Activated naive CD8-positive, alpha-beta T cell treated with anti-CD3 and anti-CD28 coated beads, Interleukin-2, amount 50 U/mL, for 16 hours (primary cell): ENCODE measurements around the gene KRTAP5-2.
"Not testable (repeated sequence)": the region's sequence is repeated elsewhere in the genome, so short reads cannot be mapped to it uniquely, and the experiment has no call there.

Experiments
- DNase-seq: peaks from one replicate; pipeline ENCODE4 v3.0.0-alpha.2; 2020; ENCODE audit warnings: low read depth, low spot score

The KRTAP5-2 gene, protein sequence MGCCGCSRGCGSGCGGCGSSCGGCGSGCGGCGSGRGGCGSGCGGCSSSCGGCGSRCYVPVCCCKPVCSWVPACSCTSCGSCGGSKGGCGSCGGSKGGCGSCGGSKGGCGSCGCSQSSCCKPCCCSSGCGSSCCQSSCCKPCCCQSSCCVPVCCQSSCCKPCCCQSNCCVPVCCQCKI

DNA sequence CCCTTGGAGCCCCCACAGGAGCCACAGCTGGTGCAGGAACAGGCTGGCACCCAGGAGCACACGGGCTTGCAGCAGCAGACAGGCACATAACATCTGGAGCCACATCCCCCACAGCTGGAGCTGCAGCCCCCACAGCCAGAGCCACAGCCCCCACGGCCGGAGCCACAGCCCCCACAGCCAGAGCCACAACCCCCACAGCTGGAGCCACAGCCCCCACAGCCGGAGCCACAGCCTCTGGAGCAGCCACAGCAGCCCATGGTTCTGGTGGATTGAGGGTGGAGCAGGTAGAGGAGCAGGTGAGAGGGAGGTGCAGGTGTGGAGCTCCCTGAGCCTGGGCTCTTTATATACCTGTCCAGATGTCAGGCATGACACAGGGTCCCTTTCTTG is at the start of gene KRTAP5-2:
Gene KRTAP5-2 (minus strand): TSS at position 301 of the 387 bp plus-strand sequence. CDS start 44 bp downstream, at position 257.
- DNase-seq, result no peak

DNA sequence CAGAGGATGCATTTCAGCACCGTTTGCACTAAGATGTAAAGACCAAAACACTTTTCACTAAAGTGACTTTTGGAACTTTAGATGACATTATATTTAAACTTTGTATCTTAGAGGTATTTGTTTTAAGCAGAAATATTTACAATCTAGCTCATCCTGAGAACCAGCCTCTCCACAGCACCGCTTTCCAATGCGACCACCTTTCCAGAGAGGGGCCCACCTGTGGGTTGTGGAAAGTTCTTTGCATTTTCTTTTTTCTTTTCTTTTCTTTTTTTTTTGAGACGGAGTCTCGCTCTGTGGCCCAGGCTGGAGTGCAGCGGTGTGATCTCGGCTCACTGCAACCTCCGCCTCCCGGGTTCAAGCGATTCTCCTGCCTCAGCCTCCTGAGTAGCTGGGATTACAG is 48.4 kb upstream of the KRTAP5-2 start:
- DNase-seq, result not testable (repeated sequence)

DNA sequence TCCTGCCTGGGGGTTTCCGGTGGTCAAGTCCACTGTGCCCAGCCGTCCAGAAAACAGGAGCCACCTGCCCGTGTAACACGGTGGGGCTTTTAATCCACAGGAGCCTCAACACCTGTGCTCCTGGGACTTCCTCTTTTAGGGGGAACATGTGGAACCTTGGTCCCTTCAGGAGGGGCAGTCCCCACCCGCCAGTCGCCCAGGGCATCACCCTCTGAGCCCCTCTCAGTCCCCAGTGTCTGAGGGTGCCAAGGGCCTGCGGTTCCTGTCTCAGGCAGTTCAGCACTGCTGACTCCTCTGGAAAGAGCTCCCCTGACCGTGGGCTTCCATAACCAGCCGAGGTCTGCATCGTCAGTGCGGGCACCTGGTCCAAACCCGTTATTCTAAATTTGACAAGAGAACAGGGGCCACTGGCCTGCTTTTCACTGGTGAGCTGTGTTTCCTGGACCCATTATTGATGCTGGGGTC is 47.3 kb upstream of the KRTAP5-2 start:
- DNase-seq, result no peak

DNA sequence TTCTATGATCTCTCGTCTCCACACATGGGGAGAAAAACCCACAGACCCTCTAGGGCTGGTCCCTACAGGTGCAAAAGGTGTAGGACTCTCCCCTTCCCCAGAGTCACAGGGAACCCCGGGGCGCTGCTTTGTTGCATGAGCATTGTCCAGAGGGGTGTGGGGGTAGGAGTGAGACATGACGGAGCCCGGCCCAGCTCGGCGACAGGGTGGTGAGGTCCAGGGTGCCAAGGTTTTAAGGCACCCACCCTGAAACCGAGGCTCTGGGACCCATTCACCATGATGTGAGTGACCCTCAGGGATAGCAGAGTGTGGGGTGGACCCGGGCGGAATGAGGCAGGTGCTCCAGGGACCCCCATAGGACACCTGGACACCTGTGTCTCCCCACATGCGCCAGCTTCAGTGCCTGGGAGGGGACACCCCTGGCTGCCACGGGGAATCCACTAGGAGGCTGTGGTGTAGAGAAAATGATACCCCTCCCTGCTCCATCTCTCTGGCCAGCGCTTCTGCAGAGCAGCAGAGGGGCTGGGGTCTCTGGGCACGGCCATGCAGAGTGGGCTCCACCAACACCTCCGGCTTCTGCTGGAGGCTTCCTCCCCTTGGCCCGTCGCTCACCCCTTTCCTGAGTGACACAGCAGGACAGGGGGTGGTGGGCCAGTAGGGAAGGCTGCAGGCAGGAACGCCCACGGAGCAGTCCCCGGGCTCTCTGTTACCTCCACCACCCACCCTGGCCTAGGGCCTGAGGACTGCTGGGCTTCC is 46.7 kb upstream of the KRTAP5-2 start:
- DNase-seq, result no peak

DNA sequence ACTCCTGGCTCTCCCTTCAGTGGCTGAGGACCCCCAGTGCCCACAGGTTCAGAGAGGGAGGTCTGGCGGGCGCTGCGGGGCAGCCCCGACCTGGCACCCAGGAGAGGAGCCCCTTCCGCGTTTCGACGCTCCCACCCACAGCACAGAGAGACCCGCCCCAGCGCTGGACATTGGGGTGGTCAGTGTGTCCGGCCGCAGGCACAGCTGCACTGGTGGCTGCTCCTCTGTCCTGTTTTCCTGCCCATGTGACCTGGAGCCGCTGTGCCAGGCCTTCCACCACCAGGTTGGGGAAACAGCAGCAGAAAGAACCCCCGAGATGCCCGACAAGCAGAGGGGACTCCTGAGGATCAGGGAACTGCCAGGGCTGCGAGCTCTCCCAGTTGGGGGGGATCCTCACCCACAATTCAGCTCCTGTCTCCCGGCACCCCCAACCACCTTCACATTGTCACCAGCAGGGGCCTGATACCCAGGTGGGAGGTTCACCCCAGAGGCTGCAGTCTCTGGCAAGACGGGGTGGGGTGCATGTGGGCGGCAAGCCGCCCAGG is 45.1 kb upstream of the KRTAP5-2 start:
- no peak for DNase-seq

DNA sequence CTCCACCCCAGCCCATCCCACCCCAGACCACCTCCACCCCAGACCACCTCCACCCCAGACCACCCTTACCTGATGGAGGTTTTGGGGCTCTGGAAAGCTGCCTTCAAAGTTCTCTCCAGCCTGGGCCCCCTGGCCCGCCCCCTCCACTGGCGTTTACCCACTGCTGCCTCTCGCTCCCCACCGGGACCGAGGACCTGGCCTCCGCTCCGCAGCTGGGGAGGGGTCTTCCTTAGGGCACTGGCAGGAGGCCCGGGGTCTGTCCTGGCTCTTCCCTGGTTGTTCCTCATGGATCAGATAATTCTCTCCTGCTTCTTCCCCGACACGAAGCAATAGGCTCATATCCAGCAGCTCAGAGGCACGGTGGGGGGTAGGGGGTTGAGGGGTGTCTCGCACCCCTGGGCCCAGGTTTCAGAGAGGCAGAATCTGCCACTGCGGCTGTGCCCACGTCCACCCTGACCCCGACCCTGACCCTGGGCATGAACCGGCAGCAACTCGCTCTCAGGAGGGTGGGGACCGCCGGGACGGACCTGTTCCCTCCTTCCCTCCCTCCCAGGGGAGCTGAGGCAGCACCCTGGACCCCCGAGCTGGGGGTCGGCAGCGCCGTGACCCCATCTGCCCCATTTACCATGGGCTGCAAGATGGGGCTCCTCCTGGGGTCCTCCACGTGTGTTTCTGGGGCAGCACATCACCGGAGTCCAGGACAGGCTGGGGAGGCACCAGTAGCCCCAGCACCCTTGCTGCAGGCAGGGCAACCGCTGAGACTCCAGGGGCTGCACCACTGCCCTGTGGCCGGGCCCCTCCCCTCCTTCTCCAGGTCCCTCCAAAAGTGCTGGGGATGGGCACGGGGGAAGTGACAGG is 44.4 kb upstream of the KRTAP5-2 start:
- no peak for DNase-seq

DNA sequence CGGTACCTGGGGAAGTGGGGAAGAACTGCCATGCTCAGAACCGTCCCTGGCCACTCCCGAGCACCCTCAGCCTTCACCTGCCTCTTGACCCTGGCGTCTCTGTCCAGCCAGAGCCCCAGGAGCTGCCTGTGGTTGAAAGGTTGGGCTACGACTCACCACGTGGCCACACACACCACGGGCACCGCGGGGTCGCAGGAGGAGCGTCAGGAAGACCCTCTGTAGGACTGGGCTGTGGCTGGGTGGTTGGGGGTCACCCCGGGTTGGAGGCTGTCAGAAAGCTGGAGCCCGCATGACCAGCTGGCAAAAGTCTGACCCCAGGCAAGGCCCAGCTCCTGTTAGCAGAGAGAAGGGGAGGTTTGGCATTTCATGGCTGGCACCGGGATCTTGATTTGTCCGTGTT is 43.0 kb upstream of the KRTAP5-2 start:
- no peak for DNase-seq

DNA sequence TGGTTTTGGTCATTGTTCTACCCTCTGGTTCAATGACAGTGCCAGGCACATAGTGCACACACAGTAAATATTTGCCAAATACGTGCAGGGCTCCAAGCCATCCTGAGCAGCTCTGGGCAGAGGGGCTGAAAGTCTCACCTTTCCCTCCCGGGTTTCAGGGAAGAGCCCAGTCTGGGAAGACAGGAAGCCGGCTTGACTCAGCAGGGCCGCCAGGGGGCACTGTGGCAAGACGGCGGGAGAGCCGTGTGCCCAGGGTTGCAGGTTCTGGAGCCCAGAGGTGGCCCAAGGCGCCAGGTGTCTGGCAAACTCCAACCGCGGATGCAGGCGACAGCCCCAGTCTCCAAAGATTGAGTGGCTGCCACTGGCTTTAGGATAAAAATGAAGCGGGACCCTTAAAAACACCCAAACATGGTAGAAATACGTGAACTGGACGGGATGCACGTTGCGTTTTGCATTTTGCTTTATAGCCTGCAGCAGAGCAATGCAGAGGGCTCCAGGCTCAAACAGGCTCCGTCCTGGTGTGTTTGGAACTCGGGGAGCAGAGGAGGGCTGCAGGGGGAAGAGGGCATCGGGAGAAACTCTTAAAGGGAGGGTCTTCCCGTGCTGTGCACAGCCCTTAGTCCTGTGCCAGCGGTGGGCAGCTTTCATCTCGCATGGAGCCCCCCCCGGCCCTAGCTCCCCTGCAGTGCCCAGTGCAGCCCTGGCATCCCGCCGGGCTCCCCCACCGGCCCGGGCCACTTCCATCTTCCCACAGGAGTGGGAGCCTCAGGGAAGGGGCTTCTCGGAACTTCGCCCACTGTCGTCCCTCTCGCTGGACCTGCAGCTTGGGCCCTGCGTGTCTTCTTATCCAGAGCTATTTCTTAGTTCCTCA is 42.2 kb upstream of the KRTAP5-2 start:
- DNase-seq, result no peak

DNA sequence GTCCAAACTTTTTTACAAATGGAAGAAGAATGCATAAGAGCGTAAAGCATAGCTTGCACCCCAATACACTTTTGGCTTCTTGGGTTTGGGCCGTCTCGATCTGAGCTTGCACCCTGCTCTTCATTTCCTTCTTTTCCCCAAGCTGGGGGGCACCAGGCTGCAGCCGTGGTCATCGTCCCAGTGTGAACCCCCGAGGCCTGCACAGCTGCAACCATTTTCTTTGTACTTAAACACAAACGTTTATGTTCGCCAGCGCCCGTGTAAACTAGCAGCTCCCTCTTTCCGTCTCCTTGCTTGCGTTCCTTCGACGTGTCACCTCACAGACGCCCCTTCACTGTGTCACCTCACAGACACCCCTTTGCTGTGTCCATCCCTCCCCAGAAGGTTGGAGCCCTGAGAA is 41.6 kb upstream of the KRTAP5-2 start:
- no peak for DNase-seq

DNA sequence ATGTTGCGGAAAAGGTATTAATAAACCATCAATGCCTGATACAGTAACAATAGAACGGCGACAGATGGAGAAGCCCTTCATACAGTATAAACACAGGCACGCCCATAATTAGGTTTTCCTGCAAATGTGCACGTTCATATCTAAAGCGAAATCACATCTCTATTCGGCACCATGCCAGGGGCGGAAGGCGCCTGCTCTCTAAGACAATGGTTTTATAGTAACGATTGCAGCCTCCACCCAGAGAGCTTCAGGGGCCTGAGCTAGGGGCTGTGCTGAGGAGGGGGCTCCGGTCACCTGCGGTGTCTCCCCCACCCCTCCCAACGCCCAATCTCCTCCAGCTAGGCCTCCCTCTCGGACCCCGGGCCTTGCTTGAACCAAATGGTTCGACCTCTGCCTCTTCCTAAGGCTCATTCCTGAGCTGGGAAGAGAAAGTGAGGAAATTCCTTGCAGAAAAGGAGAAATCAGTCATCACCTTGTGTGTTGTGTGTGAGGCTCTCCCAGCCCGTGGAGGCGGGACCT is 41.1 kb upstream of the KRTAP5-2 start:
- no peak for DNase-seq

DNA sequence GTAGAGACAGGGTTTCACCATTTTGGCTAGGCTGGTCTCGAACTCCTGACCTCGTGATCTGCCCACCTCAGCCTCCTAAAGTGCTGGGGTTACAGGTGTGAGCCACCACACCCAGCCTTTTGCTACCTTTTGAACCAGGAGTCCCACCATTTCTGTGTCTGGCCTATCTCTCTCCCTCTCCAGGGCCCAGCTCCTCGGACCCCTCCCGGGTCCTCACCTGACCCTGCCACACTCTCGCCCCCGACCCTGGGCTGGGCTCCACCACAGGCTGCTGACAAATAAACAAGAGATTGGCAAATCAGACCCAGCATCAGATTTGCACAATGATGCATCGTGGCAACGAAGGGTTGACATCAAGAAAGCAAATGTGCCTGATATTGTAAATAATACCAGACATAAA is 40.2 kb upstream of the KRTAP5-2 start:
- no peak for DNase-seq

DNA sequence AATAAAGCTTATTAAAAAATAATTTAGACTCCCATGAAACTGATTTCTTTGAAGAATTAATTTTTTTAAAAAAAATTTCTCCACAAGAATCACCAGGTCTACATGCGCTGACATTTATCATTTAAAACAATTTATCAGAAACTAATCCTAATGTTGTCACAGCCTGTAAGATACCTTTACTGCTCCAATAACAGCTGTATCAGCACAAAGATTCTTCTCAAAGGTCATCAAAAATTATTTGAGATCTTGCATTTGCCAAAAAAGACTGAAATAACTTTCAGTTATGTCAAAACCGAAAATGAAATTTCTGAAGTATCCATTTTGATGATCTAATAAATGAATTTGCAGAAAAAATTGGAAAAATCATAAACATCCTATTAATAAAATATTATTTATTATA is 39.5 kb upstream of the KRTAP5-2 start:
- DNase-seq, result no peak

DNA sequence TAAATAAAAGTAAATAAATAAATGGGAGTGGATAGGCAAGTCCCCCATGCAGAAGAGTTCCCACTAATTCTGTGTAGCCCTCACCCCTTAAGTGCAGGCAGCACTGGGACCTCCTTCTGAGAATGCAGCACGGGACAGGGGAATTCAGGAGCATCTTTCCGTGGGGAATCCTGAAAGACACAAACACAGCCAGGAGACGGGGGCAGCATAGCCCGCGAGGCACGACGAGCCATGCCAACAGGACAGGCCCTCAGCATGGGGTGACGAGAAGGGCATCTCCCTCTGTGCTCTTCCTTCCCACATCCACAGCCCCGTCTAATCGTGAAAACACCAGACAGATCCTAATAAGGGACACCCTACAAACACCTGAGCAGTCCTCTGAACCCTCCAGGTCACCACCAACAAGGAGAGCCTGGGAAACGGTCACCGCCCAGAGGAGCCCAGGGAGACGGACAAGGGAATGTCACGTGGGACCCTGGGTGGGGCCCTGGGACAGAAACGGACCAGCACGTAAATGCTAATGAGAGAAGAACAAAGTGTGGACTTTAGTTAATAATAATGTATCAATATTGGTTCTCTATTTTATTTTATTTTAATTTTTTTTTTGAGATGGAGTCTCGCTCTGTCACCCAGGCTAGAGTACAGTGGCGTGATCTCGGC is 38.3 kb upstream of the KRTAP5-2 start:
- DNase-seq, result no peak

DNA sequence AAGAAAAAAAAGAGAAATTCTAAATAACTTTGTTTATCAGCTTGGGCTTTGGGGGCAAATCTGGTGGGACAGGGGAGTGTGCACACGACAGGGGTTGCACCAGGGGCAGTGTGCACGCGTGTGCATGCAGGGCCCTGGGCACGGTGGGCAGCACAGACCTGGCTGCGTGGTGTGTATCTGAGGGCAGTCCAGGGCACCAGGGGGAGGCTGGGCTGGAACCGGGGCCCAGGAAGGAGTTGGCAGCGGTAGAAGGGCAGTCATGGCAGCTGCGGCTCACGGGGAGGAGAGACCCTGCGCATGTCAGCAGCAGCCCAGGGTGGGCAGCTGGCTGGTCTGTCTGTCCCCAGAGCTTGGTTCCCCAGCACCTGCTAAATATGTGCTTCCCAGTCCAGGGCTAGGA is 35.8 kb upstream of the KRTAP5-2 start:
- DNase-seq, result no peak

DNA sequence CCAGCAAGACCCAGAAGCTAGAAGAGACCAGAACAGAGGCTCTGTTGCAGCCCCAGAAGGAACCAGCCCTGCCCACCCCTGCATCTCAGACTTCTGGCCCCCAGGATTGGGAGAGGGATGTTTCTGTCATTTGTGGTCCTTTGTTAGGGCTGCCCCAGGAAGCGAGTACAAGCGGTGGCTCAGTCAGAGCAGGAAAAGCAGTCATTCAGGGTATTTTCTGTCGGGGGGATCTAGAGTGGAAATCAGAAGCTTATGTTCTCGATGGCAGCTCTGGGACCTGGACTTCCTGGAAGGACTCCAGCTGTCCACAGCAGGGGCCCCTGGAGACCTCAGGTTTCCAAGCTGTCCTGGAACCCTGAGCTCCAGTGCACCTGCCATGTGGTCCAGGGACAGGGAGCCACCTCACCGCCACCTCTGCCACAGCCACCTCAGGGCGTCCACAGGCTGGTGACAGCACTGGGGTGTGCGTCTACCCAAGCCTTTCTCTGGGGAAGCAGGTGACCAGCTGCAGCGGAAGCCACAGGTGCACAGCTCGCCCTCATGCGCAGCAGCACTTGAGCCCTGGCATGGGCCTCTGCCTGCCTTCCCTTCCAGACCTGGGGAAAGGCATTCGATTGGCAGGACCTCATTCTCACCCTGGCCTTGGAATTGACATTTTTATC is 34.1 kb upstream of the KRTAP5-2 start:
- DNase-seq, result no peak

DNA sequence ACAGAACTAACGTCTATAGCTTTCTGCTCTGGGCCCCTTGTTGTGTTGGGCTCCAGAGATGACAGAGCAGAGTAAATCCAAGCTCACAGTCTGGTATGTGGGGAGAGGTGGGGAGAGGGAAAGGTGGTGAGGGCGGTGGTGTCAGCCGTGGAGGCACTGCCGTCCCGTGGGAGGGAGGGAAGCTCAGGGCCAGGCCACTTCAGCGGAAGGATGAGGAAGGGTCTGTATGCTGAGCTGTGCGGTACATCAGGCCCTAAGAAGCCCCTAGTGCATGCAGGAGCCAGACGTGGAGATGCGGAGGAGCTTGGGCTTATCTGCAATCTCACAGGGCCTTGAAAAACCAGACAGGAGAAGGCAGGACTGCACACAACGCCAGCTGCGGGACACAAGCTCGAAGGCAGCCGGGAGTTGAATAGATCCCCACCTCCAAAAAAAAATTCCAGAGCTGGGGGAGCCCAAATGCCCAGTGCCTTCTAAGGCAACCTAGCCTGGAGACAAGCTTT is 33.0 kb upstream of the KRTAP5-2 start:
- DNase-seq, result no peak

DNA sequence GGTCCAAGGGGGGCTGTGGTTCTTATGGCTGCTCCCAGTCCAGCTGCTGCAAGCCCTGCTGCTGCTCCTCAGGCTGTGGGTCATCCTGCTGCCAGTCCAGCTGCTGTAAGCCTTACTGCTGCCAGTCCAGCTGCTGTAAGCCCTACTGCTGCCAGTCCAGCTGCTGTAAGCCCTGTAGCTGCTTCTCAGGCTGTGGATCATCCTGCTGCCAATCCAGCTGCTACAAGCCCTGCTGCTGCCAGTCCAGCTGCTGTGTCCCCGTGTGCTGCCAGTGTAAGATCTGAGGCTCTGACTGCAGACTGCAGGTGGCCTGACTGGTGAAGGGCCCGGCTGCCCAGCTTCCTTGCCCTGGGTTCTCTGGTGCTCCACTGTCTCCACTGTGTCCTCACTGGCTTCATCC is 32.2 kb upstream of the KRTAP5-2 start:
- no peak for DNase-seq

DNA sequence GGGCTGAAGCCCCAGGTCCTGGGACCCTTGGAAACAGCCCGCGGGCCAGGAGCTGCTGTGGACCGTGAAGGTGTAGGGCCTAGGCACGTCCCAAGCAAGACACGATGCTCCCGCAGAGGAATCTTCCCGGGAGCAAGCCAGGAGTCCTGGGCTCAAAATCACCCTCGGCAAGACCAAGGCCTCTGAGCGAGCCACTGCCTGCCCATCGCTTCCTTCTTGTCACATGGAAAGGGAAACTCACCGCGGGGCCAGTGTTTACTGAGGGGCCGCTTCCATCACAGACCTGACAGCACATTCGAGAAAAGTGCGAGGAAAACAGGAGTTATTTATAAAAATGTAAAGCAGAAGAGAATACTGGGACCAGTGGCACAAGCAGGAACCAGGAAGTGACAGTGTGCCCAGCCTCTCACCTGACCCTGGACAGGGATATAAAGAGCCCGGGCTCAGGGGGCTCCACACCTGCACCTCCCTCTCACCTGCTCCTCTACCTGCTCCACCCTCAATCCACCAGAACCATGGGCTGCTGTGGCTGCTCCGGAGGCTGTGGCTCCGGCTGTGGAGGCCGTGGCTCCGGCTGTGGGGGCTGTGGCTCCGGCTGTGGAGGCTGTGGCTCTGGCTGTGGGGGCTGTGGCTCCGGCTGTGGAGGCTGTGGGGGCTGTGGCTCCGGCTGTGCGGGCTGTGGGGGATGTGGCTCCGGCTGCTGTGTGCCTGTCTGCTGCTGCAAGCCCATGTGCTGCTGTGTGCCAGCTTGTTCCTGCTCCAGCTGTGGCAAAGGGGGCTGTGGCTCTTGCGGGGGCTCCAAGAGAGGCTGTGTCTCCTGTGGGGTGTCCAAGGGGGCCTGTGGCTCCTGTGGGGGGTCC is 31.5 kb upstream of the KRTAP5-2 start, which contains the start of gene KRTAP5-5:
Gene KRTAP5-5 (plus strand): TSS at position 450 of the 860 bp plus-strand sequence. CDS start 66 bp downstream, at position 516.
- no peak for DNase-seq
